Fibroblast of skin of scalp (primary cell): ENCODE data around the gene BNC1.
"Not testable (repeated sequence)": the region's sequence is repeated elsewhere in the genome, so short reads cannot be mapped to it uniquely, and the experiment has no call there.

Experiments used
- DNase-seq: peaks from one replicate; pipeline ENCODE4 v3.0.0-alpha.2; 2013

BNC1 gene

GRCh38 chr15:83295417-83295816 is 11.0 kb upstream of the BNC1 start:
- DNase-seq, result no peak

- DNase-seq, result no peak
Observed at GRCh38 chr15:83293201-83293600, 8.7 kb upstream of the BNC1 start.

DNA sequence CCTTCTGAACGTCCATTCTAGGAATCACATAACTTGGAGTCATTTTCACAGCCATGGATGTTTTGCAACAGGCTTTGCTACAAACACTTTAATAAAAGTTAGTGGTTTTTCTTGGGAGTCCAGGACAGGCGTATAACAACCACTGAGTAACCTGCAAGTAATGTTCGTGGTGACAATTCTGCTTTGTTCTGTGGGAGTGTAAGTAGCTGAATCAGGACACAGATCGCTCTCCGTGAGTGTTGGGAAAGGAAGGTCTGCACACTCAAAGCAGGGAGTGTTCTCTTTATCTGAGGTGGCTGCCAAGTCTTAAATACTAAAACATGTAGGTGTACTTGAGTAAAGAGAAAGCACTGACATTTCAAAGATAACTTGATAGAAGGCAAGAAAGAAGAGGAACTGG is 7.9 kb upstream of the BNC1 start:
- DNase-seq, result peak; percentile 17

DNA sequence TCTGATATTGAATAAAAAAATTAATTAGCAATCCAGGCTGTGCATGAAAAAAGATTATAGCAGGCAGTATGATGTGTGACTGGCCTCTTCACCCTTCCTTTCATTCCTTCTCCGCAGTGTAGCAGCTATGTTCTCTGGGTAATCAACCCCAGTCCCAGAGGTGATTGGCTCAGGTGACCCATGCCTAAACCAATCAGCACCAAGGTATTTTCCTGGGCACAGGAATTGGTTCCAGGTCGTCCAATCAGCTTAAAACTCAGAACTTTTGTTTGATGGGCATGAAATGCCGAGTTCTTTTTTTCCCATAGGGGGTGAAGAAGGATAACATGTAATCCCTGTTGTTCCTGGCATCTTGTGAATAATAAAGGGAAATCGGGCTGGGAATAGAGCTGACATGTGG is 5.8 kb upstream of the BNC1 start:
- peak; percentile 20 for DNase-seq

DNA sequence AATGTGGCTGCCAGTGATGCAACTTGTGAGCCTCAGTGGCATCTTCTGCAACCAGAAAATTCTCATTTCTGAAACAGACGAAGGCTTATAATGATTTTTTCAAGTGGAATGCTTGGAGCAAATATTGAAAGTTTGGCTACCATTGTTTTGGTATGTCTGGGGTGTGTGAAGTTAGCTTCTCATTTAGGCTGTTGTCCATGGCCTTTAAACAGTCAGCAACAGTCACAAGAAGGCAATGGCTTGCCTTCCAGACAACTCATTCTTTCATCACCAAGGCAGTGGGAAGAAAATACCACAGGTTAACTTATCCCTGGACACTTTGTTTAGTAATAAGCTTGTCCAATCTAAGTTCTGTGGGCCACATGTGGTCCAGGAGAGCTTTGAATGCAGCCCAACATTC is 4.7 kb upstream of the BNC1 start:
- peak; percentile 38 for DNase-seq

- DNase-seq, result no peak
Observed at GRCh38 chr15:83288381-83288801, 3.9 kb upstream of the BNC1 start.

DNA sequence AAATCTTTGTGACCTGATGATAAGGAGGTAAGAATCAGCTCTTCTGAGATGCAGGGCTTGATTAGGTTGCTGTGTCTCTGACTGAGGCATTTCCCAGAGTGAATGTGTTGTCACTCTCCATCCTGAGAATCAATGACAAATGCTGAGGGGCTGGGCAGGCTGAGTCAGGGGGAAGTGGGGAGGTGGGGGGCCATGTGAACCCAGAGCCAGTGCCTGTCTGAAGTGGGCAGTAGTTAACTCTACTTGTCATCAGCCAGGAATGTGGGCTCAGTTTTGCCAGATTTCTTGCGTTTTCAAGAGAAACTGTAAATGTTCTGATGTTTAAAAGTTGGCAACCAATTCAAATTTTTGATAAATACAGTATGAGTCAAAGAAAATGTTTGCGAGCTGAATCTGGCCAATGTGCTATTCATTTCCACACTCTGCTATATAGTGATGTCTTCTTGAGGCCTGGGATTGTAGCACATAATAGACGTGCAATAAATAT is 3.1 kb upstream of the BNC1 start:
- peak; percentile 98 for DNase-seq

DNA sequence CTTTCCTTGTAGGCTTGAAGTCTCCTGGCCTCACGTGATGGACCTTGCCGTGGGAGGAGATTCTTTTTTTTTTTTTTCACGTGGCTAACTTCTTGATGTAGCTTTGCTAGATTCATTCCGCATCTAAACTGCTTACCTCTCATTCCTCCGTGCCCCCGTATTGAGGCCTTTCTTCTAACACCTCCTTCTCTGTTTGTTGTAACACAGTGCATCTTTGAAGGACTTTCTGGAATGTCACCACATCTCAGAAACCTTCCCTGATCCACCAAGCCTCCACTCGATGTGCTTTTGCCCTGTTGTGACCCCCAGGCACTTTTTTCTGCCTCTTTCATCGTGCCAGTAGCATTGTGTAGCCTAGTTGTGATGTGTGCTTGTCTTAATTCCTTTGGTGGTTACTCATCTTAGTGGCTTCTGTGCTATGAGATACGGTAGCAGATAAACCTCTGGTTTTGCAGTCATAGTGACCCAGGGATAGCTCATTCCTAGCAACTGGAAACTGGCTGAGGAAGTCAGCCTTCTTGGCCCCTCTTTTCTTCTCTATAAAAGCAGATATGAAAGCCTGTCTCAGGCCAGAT is 1.6 kb upstream of the BNC1 start:
- peak; percentile 90 for DNase-seq

- no peak for DNase-seq
Observed at GRCh38 chr15:83285284-83285978, 967 bp upstream of the BNC1 start.

GRCh38 chr15:83283813-83284558 is 478 bp downstream of the BNC1 start:
- DNase-seq, result peak; percentile 29

DNA sequence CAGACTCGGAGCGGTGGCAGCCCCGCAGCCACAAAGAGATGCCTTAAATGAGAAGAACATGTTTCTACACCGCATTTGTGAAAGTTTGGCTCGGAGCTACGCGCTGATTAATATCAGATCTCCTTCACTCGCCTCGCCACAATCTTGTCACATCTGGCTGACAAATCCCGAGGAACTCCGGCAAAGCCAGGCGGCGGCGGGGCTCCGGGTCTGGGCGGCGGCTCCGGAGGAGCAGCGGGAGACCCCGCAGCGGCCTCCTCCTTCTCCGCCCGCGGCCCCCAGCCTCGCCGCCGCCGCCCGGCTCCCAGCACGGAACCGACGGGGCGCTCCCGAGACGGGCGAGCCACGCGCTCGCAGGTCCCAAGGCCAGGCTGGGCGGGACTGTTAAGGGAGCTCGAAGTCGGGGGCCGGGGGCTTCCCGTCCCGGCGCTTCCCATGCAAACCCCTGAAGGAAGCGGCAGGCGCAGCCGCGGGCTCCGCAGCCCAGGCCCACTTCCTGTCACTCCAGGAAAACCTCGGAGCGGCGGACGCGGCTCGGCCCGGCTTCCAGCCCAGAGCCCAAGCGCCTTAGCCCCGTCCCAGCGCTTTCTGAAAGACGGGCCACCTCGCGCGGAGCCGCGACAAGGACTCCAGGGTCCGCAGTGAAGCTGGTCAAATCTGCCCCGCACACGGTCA is 1.2 kb downstream of the BNC1 start:
- peak; percentile 69 for DNase-seq

DNA sequence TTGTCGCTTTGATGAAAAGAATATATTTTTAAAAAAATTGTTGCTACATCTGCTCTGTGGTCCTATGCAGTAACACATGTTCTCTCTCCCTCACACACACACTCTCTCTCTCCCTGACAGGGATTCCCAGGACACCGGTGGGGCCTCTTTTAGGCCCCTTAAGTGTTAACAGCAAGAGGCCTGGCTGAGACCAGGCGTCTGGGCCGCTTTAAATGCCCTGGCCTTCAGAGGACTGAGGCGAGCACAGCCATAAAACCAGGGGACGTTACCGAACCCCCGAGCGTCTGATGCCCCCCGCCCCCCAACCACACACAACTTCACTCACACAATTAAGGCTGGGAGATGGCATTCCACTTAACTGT is 1.7 kb downstream of the BNC1 start:
- DNase-seq, result peak; percentile 63

DNA sequence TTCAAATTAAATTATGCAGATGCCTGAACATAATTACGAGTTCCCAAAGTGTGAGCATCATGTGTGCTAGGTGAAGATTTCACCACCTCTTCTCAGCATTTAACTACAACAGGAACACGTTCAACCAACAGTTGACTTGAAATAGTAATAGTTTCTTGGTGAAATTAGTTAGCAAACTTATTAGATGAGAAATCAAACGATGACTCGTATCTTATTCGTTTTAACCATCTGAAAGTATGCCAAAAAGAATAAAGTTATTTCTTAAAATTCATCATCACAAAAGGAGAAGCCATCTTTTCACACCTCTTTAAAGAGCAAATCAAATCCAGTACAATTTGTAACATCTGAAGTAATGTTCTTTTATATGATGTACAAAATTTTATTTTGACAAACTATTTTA is 2.3 kb downstream of the BNC1 start:
- peak; percentile 12 for DNase-seq

DNA sequence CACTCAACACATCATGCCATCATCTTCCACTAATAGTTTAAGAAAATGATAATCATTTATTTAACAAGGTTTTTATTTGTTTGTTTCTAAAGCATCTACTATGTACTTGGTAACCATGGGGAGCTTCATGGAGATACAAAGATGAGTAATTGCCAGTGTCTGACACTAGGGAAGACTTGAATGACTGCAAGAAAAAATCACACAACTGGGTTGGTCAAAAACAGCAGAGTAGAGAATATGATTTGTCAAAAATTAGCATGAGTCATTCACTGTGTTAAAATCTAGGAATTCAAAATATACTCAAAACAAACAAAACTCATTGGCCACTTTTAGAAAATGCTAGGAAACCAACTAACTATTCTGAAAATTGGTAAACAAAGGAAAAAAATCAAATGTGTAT is 6.3 kb downstream of the BNC1 start:
- DNase-seq, result peak; percentile 85

GRCh38 chr15:83276661-83277060 is 7.8 kb downstream of the BNC1 start:
- DNase-seq, result peak; percentile 40

- DNase-seq, result peak; percentile 54
Observed at GRCh38 chr15:83275412-83275811, 9.1 kb downstream of the BNC1 start.

DNA sequence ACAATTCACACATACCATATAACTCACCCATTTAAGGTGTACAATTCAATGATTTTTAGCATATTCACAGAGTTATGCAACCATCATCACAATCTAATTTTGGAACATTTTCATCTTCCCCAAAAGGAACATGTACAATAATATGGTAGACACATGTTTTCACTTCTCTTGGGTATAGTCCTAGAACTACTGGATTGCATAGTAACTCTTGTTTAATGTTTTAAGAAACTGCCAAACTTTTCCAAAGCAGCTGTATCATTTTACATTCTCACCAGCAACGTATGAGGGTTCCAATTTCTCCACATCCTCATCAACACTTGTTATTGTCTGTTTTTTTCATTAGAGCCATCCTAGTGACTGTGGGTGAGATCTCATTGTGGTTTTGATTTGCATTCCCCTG is 14.3 kb downstream of the BNC1 start:
- DNase-seq, result no peak

GRCh38 chr15:83268147-83268546 is 16.3 kb downstream of the BNC1 start:
- DNase-seq, result no peak

- DNase-seq, result no peak
Observed at GRCh38 chr15:83262594-83263315, 21.7 kb downstream of the BNC1 start.

- not testable (repeated sequence) for DNase-seq
Observed at GRCh38 chr15:83262181-83262580, 22.3 kb downstream of the BNC1 start.

GRCh38 chr15:83250781-83251180 is 33.7 kb downstream of the BNC1 start:
- peak; percentile 61 for DNase-seq

GRCh38 chr15:83249030-83249343 is 35.5 kb downstream of the BNC1 start:
- DNase-seq, result no peak
